Measurements from ENCODE around the gene TPGS1.

TPGS1 gene

DNA sequence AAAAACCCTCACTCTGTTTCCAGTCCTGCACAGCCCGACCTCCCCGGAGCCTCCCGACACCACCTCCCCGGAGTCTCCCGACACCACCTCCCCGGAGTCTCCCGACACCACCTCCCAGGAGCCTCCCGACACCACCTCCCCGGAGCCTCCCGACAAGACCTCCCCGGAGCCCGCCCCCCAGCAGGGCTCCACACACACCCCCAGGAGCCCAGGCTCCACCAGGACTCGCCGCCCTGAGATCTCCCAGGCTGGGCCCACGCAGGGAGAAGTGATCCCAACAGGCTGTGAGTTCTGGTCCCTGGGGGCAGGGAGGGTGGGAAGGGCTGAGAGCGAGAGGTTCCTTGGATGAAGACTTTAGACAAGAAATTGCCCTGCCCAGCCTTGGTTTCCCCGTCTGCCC lies 5.7 kb upstream of the TPGS1 start:
- TF ChIP-seq, protein P1, sequence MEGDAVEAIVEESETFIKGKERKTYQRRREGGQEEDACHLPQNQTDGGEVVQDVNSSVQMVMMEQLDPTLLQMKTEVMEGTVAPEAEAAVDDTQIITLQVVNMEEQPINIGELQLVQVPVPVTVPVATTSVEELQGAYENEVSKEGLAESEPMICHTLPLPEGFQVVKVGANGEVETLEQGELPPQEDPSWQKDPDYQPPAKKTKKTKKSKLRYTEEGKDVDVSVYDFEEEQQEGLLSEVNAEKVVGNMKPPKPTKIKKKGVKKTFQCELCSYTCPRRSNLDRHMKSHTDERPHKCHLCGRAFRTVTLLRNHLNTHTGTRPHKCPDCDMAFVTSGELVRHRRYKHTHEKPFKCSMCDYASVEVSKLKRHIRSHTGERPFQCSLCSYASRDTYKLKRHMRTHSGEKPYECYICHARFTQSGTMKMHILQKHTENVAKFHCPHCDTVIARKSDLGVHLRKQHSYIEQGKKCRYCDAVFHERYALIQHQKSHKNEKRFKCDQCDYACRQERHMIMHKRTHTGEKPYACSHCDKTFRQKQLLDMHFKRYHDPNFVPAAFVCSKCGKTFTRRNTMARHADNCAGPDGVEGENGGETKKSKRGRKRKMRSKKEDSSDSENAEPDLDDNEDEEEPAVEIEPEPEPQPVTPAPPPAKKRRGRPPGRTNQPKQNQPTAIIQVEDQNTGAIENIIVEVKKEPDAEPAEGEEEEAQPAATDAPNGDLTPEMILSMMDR (IDR thresholded peaks at IDR 0.05), result no peak

DNA sequence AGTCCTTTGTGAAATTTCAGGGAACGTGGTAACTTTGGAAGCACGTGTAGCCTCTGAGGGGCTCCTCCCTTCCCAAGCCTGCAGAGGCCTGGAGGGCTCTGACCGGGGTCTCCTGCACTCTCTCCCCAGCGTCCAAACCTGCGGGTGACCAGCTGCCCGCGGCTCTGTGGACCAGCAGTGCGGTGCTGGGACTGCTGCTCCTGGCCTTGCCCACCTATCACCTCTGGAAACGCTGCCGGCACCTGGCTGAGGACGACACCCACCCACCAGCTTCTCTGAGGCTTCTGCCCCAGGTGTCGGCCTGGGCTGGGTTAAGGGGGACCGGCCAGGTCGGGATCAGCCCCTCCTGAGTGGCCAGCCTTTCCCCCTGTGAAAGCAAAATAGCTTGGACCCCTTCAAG lies 2.7 kb upstream of the TPGS1 start:
- TF ChIP-seq, protein P1 (IDR thresholded peaks at IDR 0.05), result no peak

DNA sequence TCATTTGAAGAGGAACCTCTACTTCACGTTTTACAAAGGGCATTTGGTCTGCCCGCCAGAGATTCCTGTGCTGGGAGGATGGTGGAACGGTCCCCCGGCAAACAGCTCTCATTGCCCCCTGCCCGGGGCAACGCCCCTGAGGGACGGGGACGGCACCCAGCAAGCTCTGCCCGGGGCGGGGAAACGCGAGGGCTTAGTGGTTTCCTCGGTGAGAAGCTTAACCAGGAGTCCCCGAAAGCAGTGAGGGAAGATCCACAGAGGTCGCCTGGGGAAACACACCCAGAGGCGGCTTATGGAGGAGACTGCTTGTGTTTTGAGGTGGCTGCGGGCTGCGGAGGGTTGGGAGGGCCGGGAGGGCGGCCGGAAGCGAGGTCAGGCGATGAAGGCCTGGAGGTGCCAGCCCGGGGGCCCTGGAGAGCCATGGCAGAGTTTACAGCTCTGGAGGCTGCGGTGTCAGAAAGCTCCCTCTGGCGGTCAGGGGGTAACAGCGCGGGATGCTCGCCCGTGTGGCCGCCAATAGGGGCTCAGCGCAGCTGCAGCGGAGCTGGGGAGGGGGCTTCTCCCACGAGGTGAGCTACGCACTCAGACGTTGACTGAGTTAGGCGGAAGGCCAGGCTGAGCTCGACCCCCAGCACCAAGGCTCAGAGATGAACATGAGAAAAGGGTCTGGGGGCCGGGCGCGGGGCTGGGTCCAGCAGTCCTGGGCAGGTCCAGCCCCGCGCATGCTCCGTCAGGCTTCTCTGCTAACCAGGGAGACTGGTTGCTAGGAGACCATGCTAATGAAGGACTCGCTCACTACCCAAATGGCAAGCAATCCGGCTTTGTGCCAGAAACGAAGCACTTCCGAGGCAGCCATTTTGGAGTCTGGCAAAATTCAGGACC lies 652 bp upstream of the TPGS1 start:
- TF ChIP-seq, protein P1 (IDR thresholded peaks at IDR 0.05), result peak; percentile 93

DNA sequence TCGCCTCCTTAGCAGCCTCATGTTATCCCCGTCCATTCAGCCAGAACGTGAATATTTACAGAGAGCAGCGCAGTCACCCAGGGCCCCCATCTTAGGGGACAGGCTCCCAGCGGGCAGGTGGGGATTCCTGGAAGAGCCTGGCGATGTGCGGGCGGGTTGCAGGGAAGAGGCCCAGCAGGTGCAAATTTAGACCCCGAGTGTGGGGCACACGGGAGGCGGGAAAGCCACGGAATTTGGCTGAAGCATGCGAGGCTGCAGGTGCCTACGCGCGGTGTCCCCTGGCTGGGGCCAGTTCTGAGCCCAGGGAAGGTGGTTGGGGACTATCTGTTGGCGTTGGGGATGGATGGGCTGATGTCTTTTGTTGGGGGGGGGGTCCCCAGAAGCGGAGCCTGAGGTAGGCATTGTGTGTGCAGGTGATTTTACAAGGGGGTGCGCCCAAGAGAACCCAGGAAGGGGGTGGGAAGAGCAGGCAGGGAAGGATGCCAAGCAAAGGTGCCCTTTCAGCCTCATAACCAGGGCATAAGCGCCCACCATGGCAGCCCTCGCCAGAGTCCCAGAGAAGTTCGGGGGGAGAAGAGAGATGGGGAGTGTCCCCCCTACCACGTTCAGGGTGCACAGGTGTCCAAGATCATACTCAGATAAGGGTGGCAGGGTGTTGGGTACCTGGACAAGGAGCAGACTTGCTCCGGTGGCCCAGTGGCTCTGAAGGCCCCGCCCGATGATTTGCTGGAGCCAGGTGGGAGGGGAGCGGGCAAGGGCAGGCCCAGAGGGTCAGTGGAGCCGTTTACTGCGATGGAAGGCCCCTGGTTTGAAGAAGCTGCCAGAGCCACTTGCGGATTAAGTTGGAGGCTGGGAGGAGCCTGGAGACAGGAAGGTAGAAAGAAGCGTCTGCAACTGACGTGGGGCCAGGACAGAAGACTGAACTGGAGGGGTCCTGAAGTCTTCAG lies 1.2 kb downstream of the TPGS1 start:
- TF ChIP-seq, protein P1 (IDR thresholded peaks at IDR 0.05), result no peak

DNA sequence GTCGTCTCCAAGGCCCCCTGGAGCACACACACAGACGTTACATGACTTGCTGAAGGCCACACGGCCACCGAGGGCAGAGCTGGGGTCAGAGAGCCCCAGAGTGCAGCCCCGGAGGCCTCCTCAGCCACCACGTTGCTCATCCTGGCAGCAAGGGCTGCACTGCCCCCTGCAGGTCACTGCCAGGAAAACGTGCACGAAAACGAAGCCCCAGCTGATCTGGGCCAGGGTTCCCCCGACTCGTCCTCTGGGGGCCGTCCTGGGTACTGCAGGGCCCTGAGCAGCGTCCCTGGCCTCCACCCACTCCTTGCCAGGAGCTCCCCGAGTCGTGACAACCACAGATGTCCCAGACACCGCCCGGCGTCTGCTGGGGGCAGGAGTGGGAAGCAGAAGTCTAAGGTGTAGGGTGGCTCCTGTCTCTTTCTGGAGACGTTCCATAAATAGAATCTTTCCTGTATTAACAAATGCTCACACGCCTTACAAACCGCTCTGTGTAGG lies 3.4 kb downstream of the TPGS1 start:
- TF ChIP-seq, protein P1 (IDR thresholded peaks at IDR 0.05), result peak; percentile 92

DNA sequence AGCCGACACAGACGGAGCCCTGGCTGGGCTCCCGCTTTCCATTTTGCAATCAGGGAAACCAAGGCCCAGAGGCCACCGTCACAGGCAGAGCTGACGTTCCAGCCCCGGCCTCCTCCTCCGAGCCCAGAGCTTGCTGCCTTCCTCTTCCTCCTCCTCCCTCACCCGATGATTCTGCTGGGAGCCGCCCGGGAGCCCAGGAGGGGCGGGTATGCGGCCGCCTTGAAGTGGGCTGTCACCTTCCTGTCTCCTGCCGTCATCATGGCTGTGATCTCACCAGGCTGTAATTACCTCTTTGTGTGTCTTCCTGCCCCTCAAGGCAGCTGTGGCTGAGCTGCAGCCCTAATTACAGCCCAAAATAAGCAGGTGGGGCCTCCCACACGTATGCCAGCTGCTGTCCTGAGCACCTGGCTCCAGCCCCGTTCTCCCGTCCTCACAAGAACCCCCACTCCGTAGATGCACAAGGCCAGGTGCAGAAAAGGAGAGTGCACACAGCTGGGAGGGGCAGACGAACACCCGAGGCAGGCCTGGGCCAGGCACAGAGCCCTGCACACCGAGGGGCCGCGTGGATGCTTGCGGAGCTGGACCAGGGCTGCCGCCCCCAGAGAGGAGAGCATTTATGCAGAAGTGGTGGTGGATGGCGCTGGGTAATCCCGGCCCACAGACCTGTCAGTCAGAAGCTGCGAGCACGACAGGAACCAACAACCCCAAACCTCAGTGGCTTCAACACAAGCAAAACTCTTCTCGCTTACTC lies 4.0 kb downstream of the TPGS1 start:
- TF ChIP-seq, protein P1 (IDR thresholded peaks at IDR 0.05), result no peak

Data from LNCAP (cell line).